ENCODE results near the gene TNFRSF17.

TNFRSF17 gene

GRCh38 chr16:12009462-12009861 is 44.5 kb downstream of the TNFRSF17 start:
- no peak overlapping the region for H3K4me3 ChIP-seq (ENCODE audit: low read length)
- no peak for DNase-seq (ENCODE audit: low read depth, low spot score)
- H3K9me3 ChIP-seq (ENCODE audit: control insufficient read depth, insufficient read depth, low read length) = no peaks in the 10 kb centered on the region
- no peaks in the 10 kb centered on the region for H3K36me3 ChIP-seq (ENCODE audit: control insufficient read depth, insufficient read depth, low read length)
- H3K4me1 ChIP-seq (ENCODE audit: control insufficient read depth, insufficient read depth, low read length) = no peaks in the 10 kb centered on the region
- WGBS (ENCODE audit: insufficient coverage, insufficient read length) = no CpG with 5 or more reads among the region's 7 CpGs
- no peak overlapping the region for H3K27ac ChIP-seq (ENCODE audit: low read length)
- no peaks in the 10 kb centered on the region for H3K27me3 ChIP-seq (ENCODE audit: control insufficient read depth, insufficient read depth, low read length)

DNA sequence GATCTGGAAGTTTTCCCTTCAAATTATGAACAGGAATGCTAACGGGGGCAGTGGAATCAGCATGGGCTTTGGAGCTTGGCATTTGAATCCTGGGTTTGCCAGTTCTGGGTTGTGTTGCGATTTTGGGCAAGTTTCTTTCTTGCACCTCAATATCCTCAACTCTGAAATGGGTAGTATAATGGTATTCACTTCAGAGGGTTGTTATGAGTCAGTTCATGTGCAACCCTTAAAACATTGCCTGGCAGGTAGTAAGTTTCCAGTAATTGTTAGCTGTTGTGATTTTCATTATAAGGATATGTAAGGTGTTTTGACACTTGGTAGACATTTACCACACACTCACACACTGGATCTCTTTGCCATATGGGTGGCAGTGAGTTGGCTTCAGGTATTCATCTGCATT is 44.9 kb downstream of the TNFRSF17 start:
- WGBS (ENCODE audit: insufficient coverage, insufficient read length) = no CpG with 5 or more reads among the region's 2 CpGs
- no peaks in the 10 kb centered on the region for H3K36me3 ChIP-seq (ENCODE audit: control insufficient read depth, insufficient read depth, low read length)
- DNase-seq (ENCODE audit: low read depth, low spot score) = no peak
- no peak overlapping the region for H3K4me3 ChIP-seq (ENCODE audit: low read length)
- no peaks in the 10 kb centered on the region for H3K9me3 ChIP-seq (ENCODE audit: control insufficient read depth, insufficient read depth, low read length)
- no peaks in the 10 kb centered on the region for H3K27me3 ChIP-seq (ENCODE audit: control insufficient read depth, insufficient read depth, low read length)
- no peak overlapping the region for H3K27ac ChIP-seq (ENCODE audit: low read length)
- H3K4me1 ChIP-seq (ENCODE audit: control insufficient read depth, insufficient read depth, low read length) = no peaks in the 10 kb centered on the region

GRCh38 chr16:12010388-12011251 is 45.6 kb downstream of the TNFRSF17 start:
- no peak overlapping the region for H3K27ac ChIP-seq (ENCODE audit: low read length)
- no CpG with 5 or more reads among the region's 13 CpGs for WGBS (ENCODE audit: insufficient coverage, insufficient read length)
- H3K36me3 ChIP-seq (ENCODE audit: control insufficient read depth, insufficient read depth, low read length) = no peaks in the 10 kb centered on the region
- no peaks in the 10 kb centered on the region for H3K27me3 ChIP-seq (ENCODE audit: control insufficient read depth, insufficient read depth, low read length)
- no peak for DNase-seq (ENCODE audit: low read depth, low spot score)
- H3K4me3 ChIP-seq (ENCODE audit: low read length) = no peak overlapping the region
- H3K4me1 ChIP-seq (ENCODE audit: control insufficient read depth, insufficient read depth, low read length) = no peaks in the 10 kb centered on the region
- no peaks in the 10 kb centered on the region for H3K9me3 ChIP-seq (ENCODE audit: control insufficient read depth, insufficient read depth, low read length)

DNA sequence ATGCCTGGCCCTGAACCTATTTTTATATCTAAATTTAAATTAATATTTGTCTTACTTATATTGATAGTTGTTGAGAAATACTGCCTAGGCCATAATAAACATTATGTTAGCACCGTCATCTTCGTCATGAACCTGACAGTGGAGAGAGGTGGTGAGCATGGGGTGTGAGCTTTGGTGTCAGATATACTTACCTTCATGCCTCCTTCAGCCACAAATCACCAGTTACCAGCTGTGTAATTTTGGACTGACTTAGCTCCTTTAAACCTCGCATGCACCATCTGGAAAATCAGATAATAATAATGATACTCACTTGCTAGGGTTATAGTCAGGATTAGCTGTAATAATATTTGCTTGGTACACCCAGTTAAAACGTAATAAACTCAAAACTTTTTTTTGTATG is 46.6 kb downstream of the TNFRSF17 start:
- H3K4me1 ChIP-seq (ENCODE audit: control insufficient read depth, insufficient read depth, low read length) = no peaks in the 10 kb centered on the region

DNA sequence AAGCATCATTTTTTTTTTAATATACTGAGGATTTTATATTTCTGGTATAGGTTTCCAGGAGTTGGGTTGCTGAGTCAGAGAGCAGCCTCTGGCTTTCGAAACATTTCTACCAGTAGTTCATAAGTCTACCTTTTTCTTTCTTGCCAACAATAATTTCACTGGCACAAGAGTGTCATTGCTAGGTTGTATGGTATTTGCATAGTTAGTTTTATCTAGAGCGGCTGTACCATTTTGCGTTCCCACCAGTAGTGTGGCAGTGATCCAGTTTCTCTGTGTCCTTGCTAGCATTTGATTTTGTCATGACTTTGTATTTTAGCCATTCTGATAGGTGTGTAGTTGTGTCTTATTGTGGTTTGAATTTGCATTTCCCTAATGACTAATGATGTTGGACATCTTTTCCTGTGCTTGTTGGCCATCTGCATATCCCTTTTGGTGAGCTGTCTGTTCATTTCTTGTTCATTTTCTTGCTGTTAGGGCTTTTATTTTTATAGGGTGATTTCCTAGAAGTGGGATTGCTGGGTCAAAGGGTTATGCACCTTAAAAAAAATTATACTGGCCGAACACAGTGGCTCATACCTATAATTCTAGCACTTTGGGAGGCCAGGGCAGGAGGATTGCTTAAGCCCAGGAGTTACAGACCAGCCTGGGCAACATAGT is 51.4 kb downstream of the TNFRSF17 start:
- DNase-seq (ENCODE audit: low read depth, low spot score) = no peak
- no CpG with 5 or more reads among the region's 4 CpGs for WGBS (ENCODE audit: insufficient coverage, insufficient read length)
- Histone ChIP-seq H3K4me1 (ENCODE audit: control insufficient read depth, insufficient read depth, low read length) (no peaks in the 10 kb centered on the region), H3K27me3 (ENCODE audit: control insufficient read depth, insufficient read depth, low read length) (no peaks in the 10 kb centered on the region), H3K36me3 (ENCODE audit: control insufficient read depth, insufficient read depth, low read length) (no peaks in the 10 kb centered on the region), H3K27ac (ENCODE audit: low read length) (no peak overlapping the region), H3K4me3 (ENCODE audit: low read length) (no peak overlapping the region), H3K9me3 (ENCODE audit: control insufficient read depth, insufficient read depth, low read length) (no peaks in the 10 kb centered on the region)

More for the DNA sequence above, 46.6 kb downstream of the TNFRSF17 start:
- no peaks in the 10 kb centered on the region for H3K27me3 ChIP-seq (ENCODE audit: control insufficient read depth, insufficient read depth, low read length)
- WGBS (ENCODE audit: insufficient coverage, insufficient read length) = no CpG with 5 or more reads among the region's 4 CpGs
- H3K27ac ChIP-seq (ENCODE audit: low read length) = no peak overlapping the region
- no peak overlapping the region for H3K4me3 ChIP-seq (ENCODE audit: low read length)
- DNase-seq (ENCODE audit: low read depth, low spot score) = no peak
- H3K9me3 ChIP-seq (ENCODE audit: control insufficient read depth, insufficient read depth, low read length) = no peaks in the 10 kb centered on the region
- H3K36me3 ChIP-seq (ENCODE audit: control insufficient read depth, insufficient read depth, low read length) = no peaks in the 10 kb centered on the region

GRCh38 chr16:12017558-12017957 is 52.5 kb downstream of the TNFRSF17 start:
- Histone ChIP-seq H3K4me1 (ENCODE audit: control insufficient read depth, insufficient read depth, low read length) (no peaks in the 10 kb centered on the region), H3K27ac (ENCODE audit: low read length) (no peak overlapping the region), H3K27me3 (ENCODE audit: control insufficient read depth, insufficient read depth, low read length) (no peaks in the 10 kb centered on the region), H3K4me3 (ENCODE audit: low read length) (no peak overlapping the region), H3K36me3 (ENCODE audit: control insufficient read depth, insufficient read depth, low read length) (no peaks in the 10 kb centered on the region), H3K9me3 (ENCODE audit: control insufficient read depth, insufficient read depth, low read length) (no peaks in the 10 kb centered on the region)
- DNase-seq (ENCODE audit: low read depth, low spot score) = no peak
- no CpG with 5 or more reads among the region's 5 CpGs for whole genome bisulfite sequencing (ENCODE audit: insufficient coverage, insufficient read length)
